ENCODE measurements around the gene TADA2B. TPM values are rescaled to one million over a fixed set of nuclear protein-coding genes. Genes with fewer than 3 reads are reported as not detected.
A peak's percentile ranks its signal among the peaks of the same experiment; 100 is the strongest.

TADA2B gene
- polyA plus RNA-seq, 3 donors = 2.0 to 10.2 (median 2.6) TPM

DNA sequence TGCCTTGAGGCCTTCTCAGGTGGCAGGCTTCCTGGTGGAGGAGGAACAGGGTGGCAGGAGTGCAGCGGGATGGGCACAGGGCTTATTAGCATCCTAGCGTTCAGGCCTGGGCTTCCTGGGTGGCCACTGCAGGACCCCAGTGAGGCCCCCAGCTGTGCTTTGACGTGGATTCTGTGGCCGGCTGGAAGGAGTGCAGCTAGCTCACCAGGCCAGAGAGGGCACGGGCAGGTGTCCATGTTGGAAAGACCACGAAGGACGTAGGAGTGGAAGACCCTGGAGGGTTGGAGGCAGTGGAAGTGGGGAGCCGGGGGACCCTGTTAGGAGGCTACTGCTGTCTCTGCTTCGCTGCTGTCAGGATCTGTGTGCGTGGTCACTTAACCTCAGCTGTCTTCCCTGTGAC is 13.3 kb upstream of the TADA2B start:
- Histone ChIP-seq H3K4me1 (ENCODE audit: control insufficient read depth in 1 of 2, insufficient read depth in 2 of 2, low read length in 2 of 2) (no peaks in the 10 kb centered on the region), H3K36me3 (replicated peaks in 1 of 2; ENCODE audit: control insufficient read depth in 1 of 2, insufficient read depth in 2 of 2, low read length in 2 of 2) (peaks cover 66 to 86% of the 10 kb centered on the region in 2 donors), H3K79me2 (ENCODE audit: insufficient read depth, low read length) (no peaks in the 10 kb centered on the region), H3K4me3 (replicated peaks in 1 of 3; ENCODE audit: low read depth in 2 of 3, low read length in 3 of 3) (no peak overlapping the region), H2AFZ (ENCODE audit: insufficient read depth, low read depth, low read length, poor library complexity, severe bottlenecking) (no peak overlapping the region), H3K9me3 (replicated peaks in 1 of 2; ENCODE audit: control insufficient read depth in 1 of 2, insufficient read depth in 1 of 2, low read length in 2 of 2) (no peaks in the 10 kb centered on the region), H3K9ac (ENCODE audit: insufficient read depth, low read length, poor library complexity, severe bottlenecking) (no peak overlapping the region), H3K27ac (ENCODE audit: low read depth in 1 of 2, low read length in 2 of 2) (no peak overlapping the region), H3K27me3 (ENCODE audit: control insufficient read depth in 2 of 2, insufficient read depth in 2 of 2, low read length in 2 of 2) (no peaks in the 10 kb centered on the region), H4K20me1 (ENCODE audit: insufficient read depth, low read length) (peaks cover 60% of the 10 kb centered on the region), H3K4me2 (replicated peaks; ENCODE audit: extremely low read depth, low read length, poor library complexity, severe bottlenecking) (no peak overlapping the region)
- 95% methylated on average over 10 of the region's 10 CpGs for WGBS (ENCODE audit: insufficient coverage)
- peaks cover 0 to 4% (median 0%) of the 10 kb centered on the region in 7 donors for H3K9me3 Mint-ChIP-seq
- no peak for DNase-seq
- no peak for TF ChIP-seq CTCF (IDR thresholded peaks at IDR 0.05)
- H3K4me3 Mint-ChIP-seq = no peak overlapping the region
- peaks cover 73 to 82% of the 10 kb centered on the region in 2 donors for H3K36me3 Mint-ChIP-seq
- H3K27ac Mint-ChIP-seq = peak overlapping the region in 2 of 7 donors; percentile 49 to 60
- H3K4me1 Mint-ChIP-seq = peaks cover 3% of the 10 kb centered on the region
- intact Hi-C loops (cut with micrococcal nuclease) = no loop called here
- H3K27me3 Mint-ChIP-seq (ENCODE audit: low read depth in 3 of 3) = peaks cover 0 to 3% (median 1%) of the 10 kb centered on the region in 3 donors

GRCh38 chr4:7030856-7031255 is 12.3 kb upstream of the TADA2B start:
- Histone ChIP-seq H3K36me3 (replicated peaks in 1 of 2; ENCODE audit: control insufficient read depth in 1 of 2, insufficient read depth in 2 of 2, low read length in 2 of 2) (peaks cover 58 to 76% of the 10 kb centered on the region in 2 donors), H3K27me3 (ENCODE audit: control insufficient read depth in 2 of 2, insufficient read depth in 2 of 2, low read length in 2 of 2) (no peaks in the 10 kb centered on the region), H3K4me2 (replicated peaks; ENCODE audit: extremely low read depth, low read length, poor library complexity, severe bottlenecking) (no peak overlapping the region), H4K20me1 (ENCODE audit: insufficient read depth, low read length) (peaks cover 51% of the 10 kb centered on the region), H3K27ac (ENCODE audit: low read depth in 1 of 2, low read length in 2 of 2) (no peak overlapping the region), H3K4me3 (replicated peaks in 1 of 3; ENCODE audit: low read depth in 2 of 3, low read length in 3 of 3) (no peak overlapping the region), H3K4me1 (ENCODE audit: control insufficient read depth in 1 of 2, insufficient read depth in 2 of 2, low read length in 2 of 2) (no peaks in the 10 kb centered on the region), H3K9ac (ENCODE audit: insufficient read depth, low read length, poor library complexity, severe bottlenecking) (no peak overlapping the region), H3K9me3 (replicated peaks in 1 of 2; ENCODE audit: control insufficient read depth in 1 of 2, insufficient read depth in 1 of 2, low read length in 2 of 2) (no peaks in the 10 kb centered on the region), H2AFZ (ENCODE audit: insufficient read depth, low read depth, low read length, poor library complexity, severe bottlenecking) (no peak overlapping the region), H3K79me2 (ENCODE audit: insufficient read depth, low read length) (no peaks in the 10 kb centered on the region)
- no peak for DNase-seq
- TF ChIP-seq CTCF (IDR thresholded peaks at IDR 0.05) = no peak
- WGBS (ENCODE audit: insufficient coverage) = 98% methylated on average over 10 of the region's 10 CpGs
- intact Hi-C loops (cut with micrococcal nuclease) = no loop called here
- H3K27me3 Mint-ChIP-seq (ENCODE audit: low read depth in 3 of 3) = peaks cover 0 to 3% (median 1%) of the 10 kb centered on the region in 3 donors
- H3K9me3 Mint-ChIP-seq = peaks cover 0 to 4% (median 0%) of the 10 kb centered on the region in 7 donors
- H3K4me3 Mint-ChIP-seq = no peak overlapping the region
- H3K27ac Mint-ChIP-seq = no peak overlapping the region
- H3K4me1 Mint-ChIP-seq = peaks cover 3% of the 10 kb centered on the region
- peaks cover 66 to 73% of the 10 kb centered on the region in 2 donors for H3K36me3 Mint-ChIP-seq
